ENCODE results near the gene WNT4. TPM values are rescaled to one million over a fixed set of nuclear protein-coding genes. Genes with fewer than 3 reads are reported as not detected.
"Not testable (repeated sequence)": the region's sequence is repeated elsewhere in the genome, so short reads cannot be mapped to it uniquely, and the experiment has no call there.

WNT4 gene
- total RNA-seq, 1 donor from 2014 or later, result not detected

- peak overlapping the region; percentile 29 for H3K4me3 Mint-ChIP-seq
- peaks cover 69% of the 10 kb centered on the region for H3K4me1 Mint-ChIP-seq (ENCODE audit: low read depth)
- intact Hi-C loops (cut with micrococcal nuclease), result loop anchor here (1.0 to 2.0 kb wide), 5 partner anchors 13 to 313 kb away; no protein-coding TSS in a partner anchor
- H3K27me3 Mint-ChIP-seq (ENCODE audit: insufficient read depth); H3K9me3 Mint-ChIP-seq: not testable (repeated sequence)
- H3K27ac Mint-ChIP-seq, result peak overlapping the region; percentile 69
- DNase-seq (ENCODE audit: low spot score), result peak; percentile 16
- H3K36me3 Mint-ChIP-seq (ENCODE audit: low read depth), result peaks cover 55% of the 10 kb centered on the region
Observed at GRCh38 chr1:22092026-22092768, 50.7 kb downstream of the WNT4 start.

GRCh38 chr1:22090867-22091266, 52.0 kb downstream of the WNT4 start:
- Mint-ChIP-seq H3K36me3 (ENCODE audit: low read depth) (peaks cover 52% of the 10 kb centered on the region), H3K27me3 (ENCODE audit: insufficient read depth) (no peaks in the 10 kb centered on the region), H3K4me3 (peak overlapping the region; percentile 45), H3K4me1 (ENCODE audit: low read depth) (peaks cover 80% of the 10 kb centered on the region), H3K27ac (peak overlapping the region; percentile 64), H3K9me3 (no peaks in the 10 kb centered on the region)
- no peak for DNase-seq (ENCODE audit: low spot score)
- intact Hi-C loops (cut with micrococcal nuclease), result no loop called here

- Mint-ChIP-seq H3K36me3 (ENCODE audit: low read depth) (peaks cover 54% of the 10 kb centered on the region), H3K4me3 (peak overlapping the region; percentile 50), H3K4me1 (ENCODE audit: low read depth) (peaks cover 83% of the 10 kb centered on the region), H3K27me3 (ENCODE audit: insufficient read depth) (no peaks in the 10 kb centered on the region), H3K9me3 (no peaks in the 10 kb centered on the region), H3K27ac (peak overlapping the region; percentile 80)
- peak; percentile 11 for DNase-seq (ENCODE audit: low spot score)
- intact Hi-C loops (cut with micrococcal nuclease), result loop anchor here (2.0 kb wide), 1 partner anchor 15 kb away; no protein-coding TSS in a partner anchor
Observed at GRCh38 chr1:22089787-22090186, 53.1 kb downstream of the WNT4 start.

GRCh38 chr1:22089134-22089571, 53.7 kb downstream of the WNT4 start:
- Mint-ChIP-seq H3K36me3 (ENCODE audit: low read depth) (peaks cover 57% of the 10 kb centered on the region), H3K27ac (peak overlapping the region; percentile 80), H3K4me3 (peak overlapping the region; percentile 50), H3K27me3 (ENCODE audit: insufficient read depth) (no peaks in the 10 kb centered on the region), H3K4me1 (ENCODE audit: low read depth) (peaks cover 80% of the 10 kb centered on the region), H3K9me3 (no peaks in the 10 kb centered on the region)
- intact Hi-C loops (cut with micrococcal nuclease), result loop anchor here (2.0 kb wide), 1 partner anchor 14 kb away; no protein-coding TSS in a partner anchor
- no peak for DNase-seq (ENCODE audit: low spot score)

GRCh38 chr1:22088331-22088730, 54.6 kb downstream of the WNT4 start:
- H3K27ac Mint-ChIP-seq, result peak overlapping the region; percentile 80
- H3K4me3 Mint-ChIP-seq, result peak overlapping the region; percentile 8
- intact Hi-C loops (cut with micrococcal nuclease), result loop anchor here (2.0 kb wide), 1 partner anchor 14 kb away; no protein-coding TSS in a partner anchor

GRCh38 chr1:22080191-22080590, 62.7 kb downstream of the WNT4 start:
- peaks cover 53% of the 10 kb centered on the region for H3K4me1 Mint-ChIP-seq (ENCODE audit: low read depth)
- intact Hi-C loops (cut with micrococcal nuclease), result loop anchor here (2.0 kb wide), 1 partner anchor 15 kb away; no protein-coding TSS in a partner anchor
- H3K27ac Mint-ChIP-seq, result no peak overlapping the region
- peaks cover 40% of the 10 kb centered on the region for H3K36me3 Mint-ChIP-seq (ENCODE audit: low read depth)
- no peaks in the 10 kb centered on the region for H3K9me3 Mint-ChIP-seq
- no peak overlapping the region for H3K4me3 Mint-ChIP-seq
- DNase-seq (ENCODE audit: low spot score), result no peak
- no peaks in the 10 kb centered on the region for H3K27me3 Mint-ChIP-seq (ENCODE audit: insufficient read depth)

More at GRCh38 chr1:22088331-22088730, 54.6 kb downstream of the WNT4 start:
- Mint-ChIP-seq H3K27me3 (ENCODE audit: insufficient read depth) (no peaks in the 10 kb centered on the region), H3K9me3 (no peaks in the 10 kb centered on the region), H3K4me1 (ENCODE audit: low read depth) (peaks cover 73% of the 10 kb centered on the region), H3K36me3 (ENCODE audit: low read depth) (peaks cover 55% of the 10 kb centered on the region)
- DNase-seq (ENCODE audit: low spot score), result no peak

GRCh38 chr1:22078133-22078532, 64.8 kb downstream of the WNT4 start:
- Mint-ChIP-seq H3K4me1 (ENCODE audit: low read depth) (peaks cover 65% of the 10 kb centered on the region), H3K9me3 (no peaks in the 10 kb centered on the region), H3K27ac (peak overlapping the region; percentile 35), H3K36me3 (ENCODE audit: low read depth) (peaks cover 31% of the 10 kb centered on the region), H3K4me3 (no peak overlapping the region), H3K27me3 (ENCODE audit: insufficient read depth) (no peaks in the 10 kb centered on the region)
- DNase-seq (ENCODE audit: low spot score), result no peak
- intact Hi-C loops (cut with micrococcal nuclease), result no loop called here

GRCh38 chr1:22077728-22078127, 65.2 kb downstream of the WNT4 start:
- H3K4me3 Mint-ChIP-seq, result no peak overlapping the region
- peak overlapping the region; percentile 35 for H3K27ac Mint-ChIP-seq
- H3K27me3 Mint-ChIP-seq (ENCODE audit: insufficient read depth), result no peaks in the 10 kb centered on the region
- H3K9me3 Mint-ChIP-seq, result no peaks in the 10 kb centered on the region
- DNase-seq (ENCODE audit: low spot score), result no peak
- H3K36me3 Mint-ChIP-seq (ENCODE audit: low read depth), result peaks cover 31% of the 10 kb centered on the region
- peaks cover 65% of the 10 kb centered on the region for H3K4me1 Mint-ChIP-seq (ENCODE audit: low read depth)
- intact Hi-C loops (cut with micrococcal nuclease), result no loop called here

GRCh38 chr1:22076346-22076745, 66.6 kb downstream of the WNT4 start:
- Mint-ChIP-seq H3K9me3 (no peaks in the 10 kb centered on the region), H3K27ac (no peak overlapping the region), H3K4me1 (ENCODE audit: low read depth) (peaks cover 64% of the 10 kb centered on the region), H3K27me3 (ENCODE audit: insufficient read depth) (no peaks in the 10 kb centered on the region), H3K4me3 (no peak overlapping the region), H3K36me3 (ENCODE audit: low read depth) (peaks cover 27% of the 10 kb centered on the region)
- no peak for DNase-seq (ENCODE audit: low spot score)
- intact Hi-C loops (cut with micrococcal nuclease), result no loop called here

- no peak for DNase-seq (ENCODE audit: low spot score)
- H3K9me3 Mint-ChIP-seq, result no peaks in the 10 kb centered on the region
- no peaks in the 10 kb centered on the region for H3K27me3 Mint-ChIP-seq (ENCODE audit: insufficient read depth)
- H3K4me3 Mint-ChIP-seq, result no peak overlapping the region
- peak overlapping the region; percentile 54 for H3K27ac Mint-ChIP-seq
- peaks cover 63% of the 10 kb centered on the region for H3K4me1 Mint-ChIP-seq (ENCODE audit: low read depth)
- peaks cover 27% of the 10 kb centered on the region for H3K36me3 Mint-ChIP-seq (ENCODE audit: low read depth)
- intact Hi-C loops (cut with micrococcal nuclease), result loop anchor here (2.0 kb wide), 1 partner anchor 13 kb away; no protein-coding TSS in a partner anchor
Observed at GRCh38 chr1:22075718-22076117, 67.2 kb downstream of the WNT4 start.

- peak overlapping the region; percentile 7 for H3K27ac Mint-ChIP-seq
- H3K4me3 Mint-ChIP-seq, result peak overlapping the region; percentile 8
- intact Hi-C loops (cut with micrococcal nuclease), result loop anchor here (2.0 kb wide), 1 partner anchor 14 kb away; no protein-coding TSS in a partner anchor
- no peaks in the 10 kb centered on the region for H3K27me3 Mint-ChIP-seq (ENCODE audit: insufficient read depth)
- peaks cover 28% of the 10 kb centered on the region for H3K36me3 Mint-ChIP-seq (ENCODE audit: low read depth)
- peaks cover 60% of the 10 kb centered on the region for H3K4me1 Mint-ChIP-seq (ENCODE audit: low read depth)
- H3K9me3 Mint-ChIP-seq, result no peaks in the 10 kb centered on the region
- DNase-seq (ENCODE audit: low spot score), result no peak
Observed at GRCh38 chr1:22074803-22075202, 68.1 kb downstream of the WNT4 start.

- Mint-ChIP-seq H3K4me1 (ENCODE audit: low read depth) (peaks cover 58% of the 10 kb centered on the region), H3K36me3 (ENCODE audit: low read depth) (peaks cover 22% of the 10 kb centered on the region), H3K27me3 (ENCODE audit: insufficient read depth) (no peaks in the 10 kb centered on the region), H3K27ac (peak overlapping the region; percentile 38), H3K4me3 (no peak overlapping the region), H3K9me3 (no peaks in the 10 kb centered on the region)
- intact Hi-C loops (cut with micrococcal nuclease), result no loop called here
- no peak for DNase-seq (ENCODE audit: low spot score)
Observed at GRCh38 chr1:22071511-22071910, 71.4 kb downstream of the WNT4 start.

All from activated T-helper 1 cell treated with anti-CD3 and anti-CD28 coated beads, Interleukin-12 subunit alpha, Interleukin-12 subunit beta, Interleukin-2, Interleukin-4 antibody, amounts not matched to agents 30 ng/mL and 10 ng/mL and 1 ng/mL, durations not matched to agents 14 hours and 24 hours and 36 hours (primary cell).